Measurements from ENCODE around the gene REP15.

REP15 gene

GRCh38 chr12:27674989-27675388, 21.3 kb upstream of the REP15 start:
- Histone ChIP-seq H3K9me3 (ENCODE audit: insufficient read depth, low read length) (no peaks in the 10 kb centered on the region), H3K27me3 (ENCODE audit: low read length) (no peaks in the 10 kb centered on the region), H3K9ac (ENCODE audit: low read length) (no peak overlapping the region), H3K27ac (ENCODE audit: low read depth, low read length) (no peak overlapping the region), H3K36me3 (ENCODE audit: low read length) (no peaks in the 10 kb centered on the region), H2AFZ (ENCODE audit: low read depth, low read length, severe bottlenecking) (no peak overlapping the region), H4K20me1 (ENCODE audit: low read depth, low read length) (no peaks in the 10 kb centered on the region), H3K4me2 (ENCODE audit: low read depth, low read length, poor library complexity, severe bottlenecking) (no peak overlapping the region), H3K9me2 (replicated peaks; ENCODE audit: insufficient read depth, low read length) (no peaks in the 10 kb centered on the region), H3F3A (ENCODE audit: insufficient read depth) (no peaks in the 10 kb centered on the region), H3K79me2 (ENCODE audit: insufficient read depth, low read length) (no peaks in the 10 kb centered on the region), H3K4me3 (ENCODE audit: insufficient read depth, low read length, poor library complexity, severe bottlenecking) (no peak overlapping the region)
- TF ChIP-seq CTCF (IDR thresholded peaks at IDR 0.05; ENCODE audit: insufficient read depth, low read length, poor library complexity, severe bottlenecking) = no peak
- no peak for TF ChIP-seq EZH2phosphoT487 (conservative IDR thresholded peaks at IDR 0.05; ENCODE audit: low read length)

GRCh38 chr12:27680619-27681018, 15.6 kb upstream of the REP15 start:
- no peaks in the 10 kb centered on the region for H3K9me2 ChIP-seq (replicated peaks; ENCODE audit: insufficient read depth, low read length)
- H3K27ac ChIP-seq (ENCODE audit: low read depth, low read length) = no peak overlapping the region
- no peak overlapping the region for H3K9ac ChIP-seq (ENCODE audit: low read length)
- H3K4me3 ChIP-seq (ENCODE audit: insufficient read depth, low read length, poor library complexity, severe bottlenecking) = no peak overlapping the region
- H3K9me3 ChIP-seq (ENCODE audit: insufficient read depth, low read length) = no peaks in the 10 kb centered on the region
- no peaks in the 10 kb centered on the region for H4K20me1 ChIP-seq (ENCODE audit: low read depth, low read length)
- no peak overlapping the region for H3K4me2 ChIP-seq (ENCODE audit: low read depth, low read length, poor library complexity, severe bottlenecking)
- TF ChIP-seq CTCF (IDR thresholded peaks at IDR 0.05; ENCODE audit: insufficient read depth, low read length, poor library complexity, severe bottlenecking) (no peak), EZH2phosphoT487 (conservative IDR thresholded peaks at IDR 0.05; ENCODE audit: low read length) (no peak)
- H3K27me3 ChIP-seq (ENCODE audit: low read length) = no peaks in the 10 kb centered on the region
- no peak overlapping the region for H2AFZ ChIP-seq (ENCODE audit: low read depth, low read length, severe bottlenecking)
- no peaks in the 10 kb centered on the region for H3K79me2 ChIP-seq (ENCODE audit: insufficient read depth, low read length)
- H3F3A ChIP-seq (ENCODE audit: insufficient read depth) = no peaks in the 10 kb centered on the region
- H3K36me3 ChIP-seq (ENCODE audit: low read length) = no peaks in the 10 kb centered on the region

- Histone ChIP-seq H3K36me3 (ENCODE audit: low read length) (no peaks in the 10 kb centered on the region), H4K20me1 (ENCODE audit: low read depth, low read length) (no peaks in the 10 kb centered on the region), H3K27me3 (ENCODE audit: low read length) (no peaks in the 10 kb centered on the region), H3K79me2 (ENCODE audit: insufficient read depth, low read length) (no peaks in the 10 kb centered on the region), H3K9me3 (ENCODE audit: insufficient read depth, low read length) (no peaks in the 10 kb centered on the region), H3K9me2 (replicated peaks; ENCODE audit: insufficient read depth, low read length) (no peaks in the 10 kb centered on the region), H3F3A (ENCODE audit: insufficient read depth) (no peaks in the 10 kb centered on the region), H3K27ac (ENCODE audit: low read depth, low read length) (no peak overlapping the region), H3K4me3 (ENCODE audit: insufficient read depth, low read length, poor library complexity, severe bottlenecking) (no peak overlapping the region), H2AFZ (ENCODE audit: low read depth, low read length, severe bottlenecking) (no peak overlapping the region), H3K4me2 (ENCODE audit: low read depth, low read length, poor library complexity, severe bottlenecking) (no peak overlapping the region), H3K9ac (ENCODE audit: low read length) (no peak overlapping the region)
- TF ChIP-seq CTCF (IDR thresholded peaks at IDR 0.05; ENCODE audit: insufficient read depth, low read length, poor library complexity, severe bottlenecking) (no peak), EZH2phosphoT487 (conservative IDR thresholded peaks at IDR 0.05; ENCODE audit: low read length) (no peak)
These were observed 13.7 kb upstream of the REP15 start for GRCh38 chr12:27682534-27682933.

All from SU-DHL-6 (cell line).